GM12878 (cell line): ENCODE measurements around the gene NUDT3. TPM values are rescaled to one million over a fixed set of nuclear protein-coding genes. Genes with fewer than 3 reads are reported as not detected.

Source experiments
- ATAC-seq: fragments of 200-7000 bp; cut with Tn5 transposase; 3 replicates; pipeline ENCODE4 v1.9.1; 2020; ENCODE audit warnings: mild to moderate bottlenecking, moderate library complexity
- BruUV-seq: library from RNA; stranded (reverse); fragments of 400-500 nt; replicated peaks from 2 replicates; lab custom pipeline; 2021; lab: Mats Ljungman, UMichigan
- CTCF ChIA-PET: fragments of 300-600 bp; sonication (Branson Sonifier 250); formaldehyde crosslinking; extraction: SDS; loops from one replicate; lab custom pipeline; 2021; ENCODE audit warnings: inconsistent platforms; lab: Yijun Ruan, JAX
- POLR2A ChIA-PET: fragments of 350-600 bp; formaldehyde crosslinking; extraction: SDS; loops from one replicate; lab custom pipeline; 2021; ENCODE audit warnings: inconsistent platforms; lab: Charles Lee
- RAD21 ChIA-PET: fragments of 300-600 bp; sonication (Branson Sonifier 250); formaldehyde crosslinking; loops from one replicate; lab custom pipeline; 2023; ENCODE audit warnings: antibody characterized with exemption; ENCODE audit not compliant: unreplicated experiment; lab: Charles Lee
- SMC1A ChIA-PET: fragments of 300-600 bp; sonication (Branson Sonifier 250); formaldehyde crosslinking; loops from one replicate; lab custom pipeline; 2023; ENCODE audit not compliant: unreplicated experiment, uncharacterized antibody; lab: Charles Lee
- DNase-seq: peaks from one replicate; pipeline ENCODE4 v3.0.0-alpha.2; 2011; ENCODE audit warnings: low read depth, low spot score
- FAIRE-seq: peaks from 3 replicates; lab custom pipeline; 2011; peaks lifted over from hg19 to GRCh38; lab: Jason Lieb, UNC
- H2AFZ ChIP-seq: 2 replicates; pipeline ENCODE4 v1.6.0; 2011; ENCODE audit warnings: low read depth, low read length, control low read depth; ENCODE audit not compliant: control insufficient read depth
- H3K27ac ChIP-seq: 2 replicates; pipeline ENCODE4 v1.5.1; 2011; ENCODE audit warnings: control low read depth; ENCODE audit not compliant: control insufficient read depth, insufficient read depth
- H3K27me3 ChIP-seq, 2 experiments: replicated peaks in 1 of 2; 2 replicates each; pipeline versions ENCODE4 v1.6.0 to v1.6.1; 2011; ENCODE audit warnings: low read length in 1 of 2; ENCODE audit not compliant: control insufficient read depth in 2 of 2, insufficient read depth in 2 of 2
- H3K36me3 ChIP-seq, 2 experiments: 2 replicates each; pipeline ENCODE4 v1.5.1; 2011; ENCODE audit warnings: low read length in 1 of 2; ENCODE audit not compliant: control insufficient read depth in 2 of 2, insufficient read depth in 2 of 2
- H3K4me1 ChIP-seq: 2 replicates; pipeline ENCODE4 v1.6.1; 2011; ENCODE audit warnings: mild to moderate bottlenecking, low read length, moderate library complexity, mixed read lengths; ENCODE audit not compliant: control insufficient read depth, insufficient read depth
- H3K4me2 ChIP-seq: 2 replicates; pipeline ENCODE4 v1.6.0; 2011; ENCODE audit warnings: control low read depth; ENCODE audit not compliant: control insufficient read depth, insufficient read depth
- H3K4me3 ChIP-seq: fragments of 200-600 bp; sonication (generic); 2 replicates; pipeline ENCODE4 v1.5.1; 2016
- H3K79me2 ChIP-seq: 2 replicates; pipeline ENCODE4 v1.6.0; 2011; ENCODE audit warnings: low read length; ENCODE audit not compliant: control insufficient read depth, insufficient read depth
- H3K9ac ChIP-seq: 2 replicates; pipeline ENCODE4 v1.8.0; 2011; ENCODE audit warnings: low read length, control low read depth, mixed read lengths; ENCODE audit not compliant: control insufficient read depth, insufficient read depth
- H3K9me3 ChIP-seq: replicated peaks from 3 replicates; pipeline ENCODE4 v1.5.1; 2011; ENCODE audit warnings: mild to moderate bottlenecking, low read length; ENCODE audit not compliant: control insufficient read depth, insufficient read depth
- H4K20me1 ChIP-seq: 2 replicates; pipeline ENCODE4 v1.6.0; 2011; ENCODE audit not compliant: control insufficient read depth, insufficient read depth
- BHLHE40 ChIP-seq, 2 experiments: fragments of 450-650 bp in 1 of 2; IDR thresholded peaks; 2 replicates each; pipeline ENCODE4 v1.6.1; 2011 to 2017; ENCODE audit warnings: low read depth in 2 of 2, borderline replicate concordance in 1 of 2, improper control_type of control experiment in 1 of 2, low read length in 1 of 2, mild to moderate bottlenecking in 1 of 2
- CUX1 ChIP-seq: IDR thresholded peaks from 2 replicates; pipeline ENCODE4 v1.6.1; 2012; ENCODE audit warnings: improper control_type of control experiment, low read depth, low read length; ENCODE audit not compliant: insufficient replicate concordance
- HDGF ChIP-seq: fragments of 450-650 bp; IDR thresholded peaks from 2 replicates; pipeline ENCODE4 v1.6.1; 2016; ENCODE audit warnings: antibody characterized with exemption
- IRF4 ChIP-seq: IDR thresholded peaks from 2 replicates; pipeline ENCODE4 v1.6.1; 2011; ENCODE audit warnings: low read depth, low read length
- MEF2B ChIP-seq: fragments of 450-650 bp; IDR thresholded peaks from 2 replicates; pipeline ENCODE4 v1.6.1; 2018; ENCODE audit warnings: mild to moderate bottlenecking, moderate library complexity; ENCODE audit not compliant: partially characterized antibody, poor library complexity, severe bottlenecking
- PAX5 ChIP-seq: IDR thresholded peaks from 2 replicates; pipeline ENCODE4 v1.6.1; 2011; ENCODE audit warnings: low read depth, low read length, borderline replicate concordance
- RB1 ChIP-seq: fragments of 450-650 bp; formaldehyde crosslinking; IDR thresholded peaks from 2 replicates; pipeline ENCODE4 v1.6.1; 2017; ENCODE audit warnings: mild to moderate bottlenecking, borderline replicate concordance
- REST ChIP-seq: IDR thresholded peaks from 2 replicates; pipeline ENCODE4 v1.6.1; 2012; ENCODE audit warnings: mild to moderate bottlenecking, low read depth, low read length
- SUZ12 ChIP-seq: fragments of 200-600 bp; sonication (generic); IDR thresholded peaks from one replicate; pipeline ENCODE4 v1.6.1; 2018; ENCODE audit warnings: antibody characterized with exemption, mild to moderate bottlenecking; ENCODE audit not compliant: unreplicated experiment
- TAF1 ChIP-seq: IDR thresholded peaks from 2 replicates; pipeline ENCODE4 v1.6.1; 2011; ENCODE audit warnings: mild to moderate bottlenecking, low read depth, low read length, borderline replicate concordance
- ZNF217 ChIP-seq: fragments of 450-650 bp; IDR thresholded peaks from 2 replicates; pipeline ENCODE4 v1.6.1; 2017; ENCODE audit warnings: antibody characterized with exemption, mild to moderate bottlenecking
- ZNF24 ChIP-seq: fragments of 450-650 bp; IDR thresholded peaks from 2 replicates; pipeline ENCODE4 v1.6.1; 2017; ENCODE audit warnings: antibody characterized with exemption, mild to moderate bottlenecking
- WGBS: methylation state at CpG from one replicate; pipeline ENCODE4 v1.1.6; 2016; ENCODE audit warnings: low lambda C conversion rate; ENCODE audit not compliant: insufficient replicate concordance, insufficient coverage; ENCODE audit errors: missing lambda C conversion rate; 5-methylcytosine and 5-hydroxymethylcytosine counted together
- in situ Hi-C: fragments of 300-500 bp; cut with MboI; formaldehyde crosslinking; loops from 9 replicates; pipeline ENCODE4 v1.14.3; 2018; ENCODE audit warnings: mixed read lengths
- intact Hi-C: fragments of 100-400 bp; cut with micrococcal nuclease; formaldehyde crosslinking; loops from one replicate; pipeline ENCODE4 v1.14.2; 2022; ENCODE audit not compliant: unreplicated experiment
- polyA plus RNA-seq, 11 experiments: library from polyadenylated mRNA; depleted of rRNA in 4 of 11; unstranded in 6 of 11; stranded (reverse) in 5 of 11; fragments of >200 nt; fragmentation: Nextera tagmentation in 4 of 11; fragmentation: Illumina TruSeq in 1 of 11; extraction: Ambion mirVana in 4 of 11; extraction: Trizol in 1 of 11; gene quantifications; 1 replicate in 1 of 11; 2 replicates in 10 of 11; pipeline versions ENCODE4 v1.2.1 to v1.2.3, GENCODE V29; 2011 to 2016; ENCODE audit warnings: inconsistent platforms in 2 of 11, missing spikeins in 2 of 11, low read depth in 1 of 11
- total RNA-seq, 4 experiments: library from RNA; depleted of rRNA in 3 of 4; stranded (reverse); fragments of >200 nt in 3 of 4; fragmentation: Illumina TruSeq in 1 of 4; extraction: Trizol in 1 of 4; gene quantifications; 2 replicates each; pipeline versions ENCODE4 v1.2.1 to v1.2.3, GENCODE V29; 2013 to 2021

Gene NUDT3
- total and polyA plus RNA-seq, 10 of the 15 experiments (the other 5 are each of a cell fraction or from before 2014, with no cell fraction given): 2.4 to 32.3 (median 25.5) TPM

- BruUV-seq: no TSS peak
- TF ChIP-seq REST: no peak
- no peak for TF ChIP-seq IRF4
- no peak for TF ChIP-seq PAX5
- no peak for TF ChIP-seq ZNF217
- TF ChIP-seq MEF2B: no peak
- TF ChIP-seq RB1: no peak
- TF ChIP-seq HDGF: no peak
- TF ChIP-seq ZNF24: no peak
- TF ChIP-seq BHLHE40 (IDR thresholded peaks at IDR 0.05; ENCODE audit: borderline replicate concordance in 1 of 2, low read depth in 2 of 2, low read length in 1 of 2): no peak
- no peak for TF ChIP-seq TAF1
- no peak for TF ChIP-seq CUX1
- no peak for TF ChIP-seq SUZ12
- H4K20me1 ChIP-seq: no peaks in the 10 kb centered on the region
- H3K4me3 ChIP-seq: no peak overlapping the region
- FAIRE-seq: no peak
- POLR2A ChIA-PET: no interaction called here
- no peaks in the 10 kb centered on the region for H3K36me3 ChIP-seq
- intact Hi-C loops: no loop called here
- WGBS: 79% methylated on average over 17 of the region's 17 CpGs
- SMC1A ChIA-PET: no interaction called here
- CTCF ChIA-PET: no interaction called here
- H2AFZ ChIP-seq: no peak overlapping the region
- H3K9me3 ChIP-seq: no peaks in the 10 kb centered on the region; the same call in 2 of the 3 replicates
- H3K9ac ChIP-seq: no peak overlapping the region
- no peaks in the 10 kb centered on the region for H3K79me2 ChIP-seq
- no peak overlapping the region for H3K4me2 ChIP-seq
- RAD21 ChIA-PET: no interaction called here
- H3K27ac ChIP-seq: no peak overlapping the region
- no peak for ATAC-seq
- no peaks in the 10 kb centered on the region for H3K27me3 ChIP-seq
- H3K4me1 ChIP-seq: no peaks in the 10 kb centered on the region
- in situ Hi-C loops: no loop called here
- no peak for DNase-seq
These were observed 131.7 kb downstream of the NUDT3 start for GRCh38 chr6:34260576-34261267.
